ENCODE measurements around the gene TBC1D2. TPM values are rescaled to one million over a fixed set of nuclear protein-coding genes. Genes with fewer than 3 reads are reported as not detected.
"Not testable (repeated sequence)": the region's sequence is repeated elsewhere in the genome, so short reads cannot be mapped to it uniquely, and the experiment has no call there.

TBC1D2 gene
- total RNA-seq, 1 donor from 2014 or later, result 2.7 TPM

DNA sequence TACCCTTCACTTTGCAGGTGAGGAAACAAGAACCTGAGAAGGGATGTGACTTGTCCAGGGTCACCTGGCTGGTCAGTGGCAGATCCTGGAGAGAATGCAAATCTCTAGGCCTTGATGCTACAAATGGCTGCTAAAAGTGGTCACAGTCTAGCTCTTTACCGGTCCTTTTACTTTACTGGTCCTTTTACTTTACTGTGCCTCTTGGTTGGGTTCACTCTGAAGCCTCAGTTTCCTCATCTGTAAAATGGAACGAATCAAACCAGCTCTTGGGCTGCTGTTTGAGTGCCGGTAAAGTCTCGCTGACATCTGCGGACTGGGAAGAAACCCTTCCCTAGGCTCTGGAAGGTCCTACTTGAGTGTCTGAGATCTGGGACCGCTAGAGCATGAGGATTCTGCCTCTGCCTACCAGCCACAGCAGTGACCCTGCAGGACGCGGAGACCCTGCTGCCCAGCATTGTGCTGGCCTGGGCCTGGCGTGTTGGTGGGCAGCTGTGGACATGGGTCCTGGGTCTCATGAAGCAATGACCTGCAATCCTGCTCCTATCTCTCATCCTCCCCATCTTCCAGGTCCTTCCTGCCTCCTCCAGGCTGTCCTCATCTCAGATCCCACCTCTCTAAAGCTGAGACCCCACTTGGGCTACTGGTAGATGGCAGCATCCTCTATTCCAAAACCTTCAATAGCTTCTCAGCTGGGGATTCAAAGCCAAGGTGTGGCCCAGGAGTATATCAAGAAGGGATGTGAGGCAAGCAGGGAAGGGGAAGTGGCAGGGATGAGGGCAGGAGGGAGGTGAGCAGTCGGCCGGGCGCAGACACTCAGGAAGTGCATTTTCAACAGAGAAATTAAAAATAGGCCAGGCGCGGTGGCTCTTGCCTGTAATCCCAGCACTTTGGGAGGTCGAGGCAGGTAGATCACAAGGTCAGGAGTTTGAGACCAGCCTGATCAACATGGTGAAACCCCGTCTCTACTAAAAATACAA is 76.3 kb downstream of the TBC1D2 start:
- no peaks in the 10 kb centered on the region for H3K36me3 Mint-ChIP-seq (ENCODE audit: low read depth)
- TF ChIP-seq, protein P1, sequence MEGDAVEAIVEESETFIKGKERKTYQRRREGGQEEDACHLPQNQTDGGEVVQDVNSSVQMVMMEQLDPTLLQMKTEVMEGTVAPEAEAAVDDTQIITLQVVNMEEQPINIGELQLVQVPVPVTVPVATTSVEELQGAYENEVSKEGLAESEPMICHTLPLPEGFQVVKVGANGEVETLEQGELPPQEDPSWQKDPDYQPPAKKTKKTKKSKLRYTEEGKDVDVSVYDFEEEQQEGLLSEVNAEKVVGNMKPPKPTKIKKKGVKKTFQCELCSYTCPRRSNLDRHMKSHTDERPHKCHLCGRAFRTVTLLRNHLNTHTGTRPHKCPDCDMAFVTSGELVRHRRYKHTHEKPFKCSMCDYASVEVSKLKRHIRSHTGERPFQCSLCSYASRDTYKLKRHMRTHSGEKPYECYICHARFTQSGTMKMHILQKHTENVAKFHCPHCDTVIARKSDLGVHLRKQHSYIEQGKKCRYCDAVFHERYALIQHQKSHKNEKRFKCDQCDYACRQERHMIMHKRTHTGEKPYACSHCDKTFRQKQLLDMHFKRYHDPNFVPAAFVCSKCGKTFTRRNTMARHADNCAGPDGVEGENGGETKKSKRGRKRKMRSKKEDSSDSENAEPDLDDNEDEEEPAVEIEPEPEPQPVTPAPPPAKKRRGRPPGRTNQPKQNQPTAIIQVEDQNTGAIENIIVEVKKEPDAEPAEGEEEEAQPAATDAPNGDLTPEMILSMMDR (IDR thresholded peaks at IDR 0.05), result no peak
- ATAC-seq (ENCODE audit: low read depth) (no peak), DNase-seq (no peak)
- no peak overlapping the region for H3K4me3 Mint-ChIP-seq
- no peak overlapping the region for H3K27ac Mint-ChIP-seq
- POLR2A ChIA-PET, result no interaction called here
- H3K4me1 Mint-ChIP-seq, result no peaks in the 10 kb centered on the region
- H3K27me3 Mint-ChIP-seq, result no peaks in the 10 kb centered on the region
- no peaks in the 10 kb centered on the region for H3K9me3 Mint-ChIP-seq
- intact Hi-C loops (cut with micrococcal nuclease), result no loop called here
- CTCF ChIA-PET, result no interaction called here

DNA sequence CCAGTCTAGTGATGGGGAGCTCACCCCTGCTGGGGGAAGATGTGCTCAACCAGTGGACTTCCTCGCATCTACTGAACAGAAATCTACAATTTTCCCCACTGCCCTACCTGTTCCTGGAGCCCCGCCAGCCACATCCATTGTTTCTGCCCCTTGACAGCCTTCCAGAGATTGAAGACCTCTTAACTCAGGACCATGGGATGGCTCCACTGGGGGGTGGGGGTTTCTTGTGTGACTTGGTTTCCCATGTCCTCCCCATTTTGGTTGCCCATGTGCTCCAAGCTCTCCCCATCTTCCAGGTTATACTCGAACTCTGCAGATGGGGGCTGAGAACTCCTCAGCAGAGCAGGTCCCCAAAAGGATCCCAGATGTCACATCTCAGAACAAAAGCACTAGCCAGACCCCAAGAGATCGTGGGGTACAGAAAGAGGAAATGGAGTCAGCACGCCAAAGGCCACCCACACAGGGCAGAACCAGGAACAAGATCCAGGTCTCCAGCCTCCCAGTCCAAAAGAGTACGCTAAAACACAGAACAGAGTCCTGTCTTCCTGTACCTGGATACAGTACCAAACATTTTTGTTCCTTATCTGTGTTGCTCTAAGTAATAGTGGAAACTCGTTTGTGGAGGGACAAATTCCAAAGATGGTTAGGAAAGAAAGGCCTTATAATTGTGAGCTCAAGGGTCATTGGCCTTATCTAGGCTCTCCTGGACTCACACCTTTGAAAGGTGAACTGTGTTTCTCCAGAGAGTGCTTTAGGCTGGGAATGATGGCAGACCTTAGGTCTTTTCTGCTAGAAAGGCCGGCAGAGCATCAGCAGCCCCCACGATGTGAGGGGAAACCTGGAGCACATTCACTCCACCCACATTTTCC is 78.8 kb downstream of the TBC1D2 start:
- Mint-ChIP-seq H3K27ac (no peak overlapping the region), H3K27me3 (no peaks in the 10 kb centered on the region), H3K9me3 (no peaks in the 10 kb centered on the region), H3K4me3 (no peak overlapping the region), H3K36me3 (ENCODE audit: low read depth) (no peaks in the 10 kb centered on the region), H3K4me1 (no peaks in the 10 kb centered on the region)
- no peak for DNase-seq
- ATAC-seq (ENCODE audit: low read depth), result no peak
- intact Hi-C loops (cut with micrococcal nuclease), result no loop called here
- ChIA-PET CTCF (no interaction called here), POLR2A (no interaction called here)
- TF ChIP-seq, protein P1 (IDR thresholded peaks at IDR 0.05), result no peak

DNA sequence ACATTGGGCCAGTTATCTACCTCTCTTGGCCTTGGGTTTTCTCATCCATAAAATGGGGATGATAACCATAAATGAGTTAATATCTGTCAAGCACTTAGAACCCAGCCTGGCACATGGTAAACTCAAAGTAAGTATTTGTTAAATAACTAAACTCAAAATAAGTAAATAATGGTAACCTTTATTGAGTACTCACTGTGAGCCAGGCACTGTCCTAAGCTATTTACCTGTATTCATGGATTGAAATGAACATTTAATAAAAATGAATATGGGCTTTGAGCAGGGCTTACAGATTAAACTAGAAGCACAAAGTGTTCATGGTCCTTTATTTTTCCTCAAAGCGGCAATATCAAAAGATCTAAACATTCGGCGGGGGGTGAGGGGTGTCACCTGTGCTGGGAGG is 79.7 kb downstream of the TBC1D2 start:
- DNase-seq (no peak), ATAC-seq (ENCODE audit: low read depth) (no peak)
- no peak overlapping the region for H3K4me3 Mint-ChIP-seq
- ChIA-PET CTCF (no interaction called here), POLR2A (no interaction called here)
- H3K9me3 Mint-ChIP-seq, result no peaks in the 10 kb centered on the region
- intact Hi-C loops (cut with micrococcal nuclease), result no loop called here
- no peaks in the 10 kb centered on the region for H3K4me1 Mint-ChIP-seq
- TF ChIP-seq, protein P1 (IDR thresholded peaks at IDR 0.05), result no peak
- H3K27me3 Mint-ChIP-seq, result no peaks in the 10 kb centered on the region
- H3K36me3 Mint-ChIP-seq (ENCODE audit: low read depth), result no peaks in the 10 kb centered on the region
- no peak overlapping the region for H3K27ac Mint-ChIP-seq

DNA sequence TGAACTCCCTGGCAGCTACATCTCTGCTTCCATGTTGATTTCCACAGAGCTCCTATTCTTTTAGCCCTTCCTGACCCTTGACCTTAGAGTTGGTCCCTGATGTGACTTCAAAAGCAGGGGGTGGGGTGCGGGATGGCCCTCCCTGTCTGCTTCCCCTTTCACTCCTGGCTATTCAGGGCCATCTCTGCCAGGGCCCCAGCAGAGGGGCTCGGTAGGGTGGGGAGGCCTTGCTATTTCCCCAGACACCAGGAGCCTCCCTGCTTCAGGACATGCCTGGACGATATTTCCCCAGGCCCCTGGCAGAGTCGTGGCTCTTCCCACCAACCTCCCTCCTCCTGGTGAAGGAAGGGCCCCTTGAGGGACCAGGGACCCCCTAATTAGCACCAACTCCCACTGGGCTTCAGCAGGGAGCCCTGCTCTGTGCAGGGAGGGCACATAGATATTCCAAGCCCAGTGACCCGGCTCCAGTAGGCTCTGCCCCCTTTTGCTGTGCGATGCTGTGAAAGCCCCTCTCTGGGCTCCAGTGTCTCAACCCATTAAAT is 80.3 kb downstream of the TBC1D2 start:
- Mint-ChIP-seq H3K9me3 (no peaks in the 10 kb centered on the region), H3K4me3 (no peak overlapping the region), H3K27me3 (no peaks in the 10 kb centered on the region), H3K4me1 (no peaks in the 10 kb centered on the region), H3K36me3 (ENCODE audit: low read depth) (no peaks in the 10 kb centered on the region), H3K27ac (no peak overlapping the region)
- POLR2A ChIA-PET, result no interaction called here
- intact Hi-C loops (cut with micrococcal nuclease), result no loop called here
- TF ChIP-seq, protein P1 (IDR thresholded peaks at IDR 0.05), result no peak
- CTCF ChIA-PET, result no interaction called here
- no peak for ATAC-seq (ENCODE audit: low read depth)
- no peak for DNase-seq

DNA sequence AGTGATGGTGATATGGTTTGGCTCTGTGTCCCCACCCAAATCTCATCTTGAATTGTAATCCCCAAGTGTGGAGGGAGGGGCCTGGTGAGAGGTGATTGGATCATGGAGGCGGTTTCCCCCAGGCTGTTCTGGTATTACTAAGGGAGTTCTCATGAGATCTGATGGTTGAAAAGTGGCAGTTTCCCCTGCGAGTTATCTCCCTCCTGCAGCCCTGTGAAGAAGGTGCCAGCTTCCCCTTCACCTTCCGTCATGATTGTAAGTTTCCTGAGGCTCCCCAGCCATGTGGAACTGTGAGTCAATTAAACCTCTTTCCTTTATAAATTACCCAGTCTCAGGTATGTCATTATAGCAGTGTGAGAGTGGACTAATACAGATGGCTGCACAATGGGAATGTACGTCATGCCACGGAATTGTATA is 80.9 kb downstream of the TBC1D2 start:
- DNase-seq; CTCF ChIA-PET; H3K27ac Mint-ChIP-seq; H3K36me3 Mint-ChIP-seq (ENCODE audit: low read depth); H3K4me1 Mint-ChIP-seq; H3K27me3 Mint-ChIP-seq; H3K9me3 Mint-ChIP-seq; intact Hi-C loops (cut with micrococcal nuclease); ATAC-seq (ENCODE audit: low read depth); POLR2A ChIA-PET; H3K4me3 Mint-ChIP-seq: not testable (repeated sequence)
